Fibroblast of skin of left quadriceps (primary cell): Measurements from ENCODE around the gene SSH2.
"Not testable (repeated sequence)": the region's sequence is repeated elsewhere in the genome, so short reads cannot be mapped to it uniquely, and the experiment has no call there.

Experiments used
- DNase-seq, 2 experiments: peaks; one replicate each; pipeline ENCODE4 v3.0.0-alpha.2; 2013; ENCODE audit warnings: low read depth in 2 of 2

The SSH2 gene

DNA sequence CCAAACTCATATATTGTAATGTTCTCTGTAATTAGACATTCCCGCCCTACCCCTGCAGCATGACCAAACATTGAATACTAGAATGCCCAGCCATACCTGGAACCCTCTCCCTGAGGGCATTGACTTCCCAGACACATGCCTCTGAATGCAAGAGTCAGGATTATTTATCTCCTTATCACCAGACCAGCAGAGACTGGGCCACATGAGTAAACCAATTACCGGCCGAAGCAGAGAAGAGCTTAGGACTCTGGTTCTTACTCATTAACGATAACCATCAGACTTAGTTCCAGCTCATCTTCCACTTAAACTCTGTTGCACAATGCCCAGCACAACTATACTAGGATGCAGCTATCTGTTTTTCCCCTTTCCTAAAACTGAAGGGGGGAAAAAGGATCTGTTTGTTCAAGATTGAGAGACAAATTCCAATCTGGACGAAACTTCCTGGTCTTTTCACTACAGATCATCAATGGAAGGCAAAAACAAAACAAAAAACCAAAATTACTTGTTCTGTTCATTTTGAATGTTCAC, 219.1 kb downstream of the SSH2 start:
- DNase-seq: no peak

DNA sequence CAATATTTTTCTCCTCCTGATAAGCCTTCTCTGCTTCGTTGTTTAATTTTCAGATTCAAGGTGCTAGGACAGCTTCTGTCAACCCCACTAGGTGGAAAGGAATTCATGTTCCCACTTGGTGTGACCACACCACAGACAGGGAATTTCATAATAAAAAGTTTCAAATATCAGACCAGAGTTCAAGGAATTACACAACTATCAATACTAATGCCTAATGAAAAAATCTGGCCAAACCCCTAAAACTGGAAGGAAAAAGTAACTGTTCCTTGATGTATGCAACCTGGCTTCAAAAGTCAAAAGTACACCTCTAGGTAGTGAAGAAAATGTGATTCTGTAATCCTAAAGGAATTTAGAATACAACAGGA, 219.5 kb downstream of the SSH2 start:
- DNase-seq: no peak

DNA sequence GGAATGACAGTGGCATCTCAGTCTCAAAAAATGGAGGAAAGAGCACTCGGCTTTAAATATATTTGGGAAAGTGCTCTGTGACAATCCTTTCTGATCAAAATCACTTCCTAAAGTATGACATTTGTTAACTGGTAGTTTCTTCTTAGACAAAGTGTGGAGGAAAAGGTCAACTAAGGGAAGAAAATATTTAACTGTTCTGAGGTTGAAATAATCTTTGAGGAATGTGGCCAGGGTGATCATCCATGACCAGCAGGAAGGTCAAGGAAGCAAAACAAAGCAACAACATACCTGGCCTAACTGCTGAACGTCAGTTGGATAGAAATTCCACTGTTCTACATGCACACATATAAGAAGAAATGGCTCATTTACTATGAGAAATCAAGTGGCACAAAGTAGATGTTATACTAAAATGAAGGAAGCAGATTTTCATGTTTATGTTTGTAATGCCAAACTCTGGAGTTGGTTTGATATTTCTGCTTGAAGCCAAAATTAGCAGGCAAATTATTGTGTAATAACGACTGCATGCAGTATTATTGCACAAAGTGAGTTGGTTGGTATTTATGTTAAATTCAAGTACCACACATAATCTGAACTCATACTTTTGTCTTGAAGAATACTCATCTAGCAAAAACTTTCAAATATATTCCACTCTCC, 220.0 kb downstream of the SSH2 start:
- no peak for DNase-seq

DNA sequence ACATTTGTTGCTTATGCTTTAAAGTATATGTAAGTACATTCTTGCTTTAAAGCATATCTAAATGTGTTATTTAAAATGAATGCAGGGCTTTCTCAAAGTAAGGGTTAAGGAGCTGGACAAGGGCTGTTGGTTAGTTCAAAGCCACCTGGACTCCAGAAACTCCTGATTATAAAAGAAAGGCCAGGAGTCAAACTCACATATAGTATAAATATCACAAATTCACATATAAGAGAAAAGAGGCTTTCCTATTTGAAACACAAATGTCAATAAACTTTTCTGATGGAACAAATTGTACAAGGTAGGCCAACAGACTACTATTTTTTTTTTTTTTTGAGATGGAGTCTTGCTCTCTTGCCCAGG, 222.8 kb downstream of the SSH2 start:
- no peak for DNase-seq

DNA sequence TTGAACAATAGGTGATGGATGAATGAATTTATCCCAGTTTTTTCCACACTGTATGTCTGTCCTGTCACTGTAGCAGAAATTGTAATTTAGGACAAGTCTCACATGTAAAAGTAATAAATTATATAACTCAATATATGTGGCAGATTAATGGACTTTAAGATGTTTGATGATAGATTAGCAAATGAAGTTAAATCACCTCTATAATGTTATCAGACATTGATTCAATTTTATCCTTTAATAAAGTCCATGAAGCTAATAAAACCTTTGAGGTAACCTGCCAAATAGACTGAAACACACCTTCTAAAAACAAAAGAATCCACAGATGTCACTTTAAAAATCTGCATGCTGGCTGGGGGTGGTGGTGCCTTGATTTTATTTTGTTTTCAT, 224.0 kb downstream of the SSH2 start:
- DNase-seq: no peak

DNA sequence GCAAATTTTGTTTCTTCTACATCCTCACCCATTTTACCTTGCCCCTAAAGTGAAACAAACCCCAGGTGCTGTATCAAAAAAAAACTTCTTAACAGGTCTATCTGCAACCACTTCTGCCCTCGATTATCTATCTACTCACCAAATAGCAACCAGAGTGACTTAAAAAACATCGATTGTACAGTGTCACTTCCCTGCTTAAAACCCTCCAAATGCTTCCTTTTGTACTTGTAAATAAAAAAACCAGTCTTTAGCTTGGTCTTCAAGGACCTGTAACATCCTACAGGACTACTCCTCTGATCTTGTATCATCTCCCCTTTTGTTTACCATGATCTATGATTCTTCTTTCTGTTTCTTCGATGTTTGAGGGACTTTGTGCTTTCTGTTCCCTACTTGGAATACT, 224.6 kb downstream of the SSH2 start:
- DNase-seq: no peak

DNA sequence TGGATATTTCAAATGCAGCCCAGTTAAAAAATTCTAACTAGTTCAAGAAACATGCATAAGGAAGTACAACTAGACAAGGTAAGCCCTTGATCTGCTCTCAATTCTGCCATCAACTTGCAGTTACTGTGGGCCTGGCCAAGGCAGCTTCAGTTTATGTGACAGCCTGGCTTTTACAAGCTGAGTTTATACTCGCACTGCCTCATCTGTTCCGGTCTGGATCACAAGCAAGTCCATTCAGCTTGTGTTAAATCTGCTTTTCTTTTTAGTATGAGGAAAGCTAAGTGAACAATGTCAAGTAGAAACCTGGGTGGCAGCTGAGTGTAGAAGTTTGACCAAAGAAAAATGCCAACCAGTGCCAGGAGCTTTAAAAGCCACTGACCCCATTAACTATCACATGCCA, 230.7 kb downstream of the SSH2 start:
- DNase-seq: no peak

DNA sequence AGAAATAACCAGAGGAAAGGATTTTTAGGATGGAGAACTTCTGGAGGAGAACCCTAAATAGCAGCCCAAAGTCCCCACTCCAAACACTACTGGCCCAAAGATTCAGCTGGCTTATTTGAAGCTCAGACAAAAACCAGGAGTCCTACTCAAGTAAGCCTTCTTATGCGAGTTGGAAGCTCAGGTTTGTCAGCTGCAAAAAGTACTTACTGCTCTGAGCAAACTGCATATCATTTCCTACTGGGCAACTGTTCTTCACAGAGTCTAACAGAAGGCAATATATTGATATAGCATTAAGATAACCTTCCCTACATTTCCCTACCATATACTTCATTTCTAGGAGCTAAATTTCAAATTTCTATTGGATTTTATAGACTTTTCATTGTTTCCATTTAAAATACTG, 231.2 kb downstream of the SSH2 start:
- DNase-seq: no peak

DNA sequence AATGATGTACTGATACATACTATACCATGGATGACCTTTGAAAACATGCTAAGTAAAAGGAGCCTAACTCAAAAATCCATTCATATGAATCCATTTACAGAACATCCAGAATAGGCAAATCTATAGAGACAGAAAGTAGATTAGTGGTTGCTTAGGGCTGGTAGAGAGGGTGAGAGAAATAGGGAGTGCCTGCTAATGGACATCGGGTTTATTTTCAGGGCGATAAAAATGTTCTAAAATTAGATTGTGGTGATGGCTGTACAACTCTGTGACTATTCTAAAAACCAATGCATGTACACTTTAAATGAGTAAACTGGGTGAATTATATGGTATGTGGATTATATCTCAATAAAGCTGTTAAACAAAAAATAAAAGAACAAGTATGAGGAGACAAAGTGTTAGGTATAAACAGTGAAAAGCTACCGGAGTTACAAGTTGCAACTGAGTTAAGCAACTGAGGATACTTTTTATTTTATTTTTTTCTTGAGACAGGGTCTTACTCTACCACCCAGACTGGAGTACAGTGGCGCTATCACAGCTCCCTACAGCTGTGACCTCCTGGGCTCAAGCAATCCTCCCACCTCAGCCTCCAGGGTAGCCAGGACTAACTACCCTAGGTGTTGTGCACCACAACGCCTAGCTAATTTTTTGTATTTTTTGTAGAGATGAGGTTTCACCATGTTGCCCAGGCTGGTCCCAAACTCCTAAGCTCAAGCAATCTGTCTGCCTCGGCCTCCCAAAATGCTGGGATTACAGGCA, 231.8 kb downstream of the SSH2 start:
- DNase-seq: no peak

DNA sequence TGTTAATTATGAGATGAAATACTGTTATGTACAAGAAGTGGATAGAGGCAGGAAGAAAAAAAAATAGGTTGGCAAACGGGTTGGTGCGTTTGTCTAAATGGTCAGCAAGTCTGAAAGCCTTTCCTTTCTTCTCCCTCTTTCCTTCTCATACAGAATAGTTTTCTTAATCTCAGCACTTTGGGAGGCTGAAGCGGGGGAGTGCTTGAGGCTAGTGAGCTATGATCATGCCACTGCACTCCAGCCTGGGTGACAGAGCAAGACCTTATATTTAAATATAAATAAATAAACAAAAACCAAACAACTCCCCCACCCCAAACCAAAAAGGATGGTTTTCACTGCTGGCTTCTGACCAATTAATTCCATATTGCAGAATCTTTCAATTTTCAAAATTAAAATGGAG, 232.7 kb downstream of the SSH2 start:
- no peak for DNase-seq

DNA sequence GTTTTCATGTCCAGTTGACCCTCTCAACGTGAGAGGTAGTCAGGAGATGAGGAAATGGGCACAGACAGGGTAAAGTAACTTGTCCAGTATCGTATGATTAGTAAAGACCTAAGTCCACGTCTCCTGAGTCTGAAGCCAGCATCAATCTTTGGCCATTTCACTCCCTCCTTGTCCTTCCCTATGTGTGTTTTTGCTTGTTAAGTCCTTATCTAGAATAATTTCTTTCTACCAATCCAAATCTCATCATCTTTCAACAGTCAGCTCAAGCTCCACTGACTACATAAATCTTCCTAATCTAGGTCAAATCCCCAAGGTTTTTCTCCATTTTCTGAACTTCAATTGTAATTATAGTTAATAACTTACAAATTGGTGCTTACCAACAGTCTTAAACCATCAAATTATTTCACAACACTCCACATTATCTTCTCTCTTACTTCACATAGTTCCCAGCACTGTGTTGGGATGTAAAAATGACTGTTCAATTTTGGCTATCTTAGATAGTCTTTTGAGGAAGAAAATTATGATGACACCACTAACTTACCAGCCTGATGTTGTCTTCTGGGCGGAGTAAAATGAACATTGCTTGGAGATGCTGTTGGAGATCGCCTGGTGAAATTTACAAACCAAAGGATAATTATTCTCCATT, 235.0 kb downstream of the SSH2 start:
- no peak for DNase-seq

DNA sequence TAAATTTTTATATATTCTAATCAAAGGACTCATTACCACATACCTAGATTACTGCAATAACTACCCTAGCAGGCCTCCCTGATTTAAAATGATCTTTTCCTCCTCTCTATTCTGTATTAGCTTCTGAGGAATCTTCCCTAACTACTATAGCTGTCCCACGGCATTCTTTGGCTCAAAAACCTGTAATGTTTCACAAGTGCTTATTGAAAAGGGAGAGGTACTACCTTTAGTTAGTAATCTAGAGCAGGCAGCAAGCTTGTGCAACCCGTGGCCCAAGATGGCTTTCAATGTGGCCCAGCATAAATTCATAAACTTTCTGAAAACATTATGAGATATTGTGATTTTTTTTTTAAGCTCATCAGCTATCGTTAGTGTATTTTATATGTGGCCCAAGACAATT, 236.3 kb downstream of the SSH2 start:
- DNase-seq: no peak

DNA sequence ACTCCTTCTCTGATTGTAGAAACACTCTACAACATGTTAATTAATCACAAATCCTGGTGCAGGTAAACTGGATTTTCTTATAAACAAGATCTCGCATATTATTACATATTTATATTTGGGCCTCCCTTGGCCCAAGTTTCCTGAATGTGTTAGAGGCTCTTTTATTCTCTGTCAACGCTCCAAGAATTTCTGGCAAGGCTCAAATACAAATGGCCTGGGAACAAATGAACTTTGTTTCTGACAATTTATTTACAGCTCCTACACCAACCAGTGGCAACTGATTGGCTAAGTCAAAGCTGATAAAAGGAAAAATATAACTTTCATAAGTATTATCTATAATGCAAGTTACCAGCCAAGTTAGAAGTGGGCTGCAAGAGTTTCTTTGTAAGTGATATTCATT, 242.4 kb downstream of the SSH2 start:
- DNase-seq: no peak

DNA sequence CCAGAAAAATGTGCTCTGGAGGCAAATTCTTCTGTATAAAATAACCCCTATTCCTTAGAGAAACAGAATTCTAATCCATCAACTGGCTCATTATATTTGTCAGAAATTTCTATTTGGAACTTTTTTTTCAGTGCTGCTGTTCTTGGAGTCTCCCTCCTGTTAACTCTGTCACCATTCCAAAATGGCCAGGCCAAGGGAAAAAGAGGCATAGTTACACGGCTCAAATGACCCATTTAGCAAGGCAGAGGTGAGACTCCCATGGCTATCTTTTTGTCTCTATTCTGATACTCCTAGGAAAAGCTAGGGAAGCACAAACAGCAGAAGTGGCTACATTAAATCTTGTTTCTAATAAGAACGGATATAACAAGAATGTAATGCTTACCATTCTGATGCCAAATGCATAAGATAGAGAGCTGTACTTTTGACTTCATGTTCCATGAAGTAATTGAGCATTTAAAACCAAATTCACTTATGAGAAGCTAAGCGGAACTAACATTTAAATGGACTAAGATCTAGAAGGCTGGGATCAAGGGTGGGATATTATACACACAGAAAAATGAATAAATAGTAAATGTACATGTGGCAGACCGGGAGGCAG, 242.9 kb downstream of the SSH2 start:
- no peak for DNase-seq

DNA sequence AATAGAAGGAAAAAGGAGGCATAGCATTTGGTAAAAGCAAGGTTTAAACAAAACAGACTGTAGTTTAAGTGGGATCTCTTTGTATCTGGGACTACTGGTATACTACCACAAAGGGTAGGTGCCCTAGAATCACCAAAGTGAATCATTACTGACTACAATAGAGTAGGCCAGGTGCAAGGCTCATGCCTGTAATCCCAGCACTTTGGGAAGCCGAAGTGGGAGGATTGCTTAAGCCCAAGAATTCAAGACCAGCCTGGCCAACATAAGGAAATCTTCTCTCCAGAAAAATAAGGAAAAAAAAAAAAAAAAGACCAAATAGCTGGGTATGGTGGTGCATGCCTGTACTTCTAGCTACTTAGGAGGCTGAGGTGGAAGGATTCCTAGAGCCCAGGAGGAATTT, 246.5 kb downstream of the SSH2 start:
- DNase-seq: no peak

DNA sequence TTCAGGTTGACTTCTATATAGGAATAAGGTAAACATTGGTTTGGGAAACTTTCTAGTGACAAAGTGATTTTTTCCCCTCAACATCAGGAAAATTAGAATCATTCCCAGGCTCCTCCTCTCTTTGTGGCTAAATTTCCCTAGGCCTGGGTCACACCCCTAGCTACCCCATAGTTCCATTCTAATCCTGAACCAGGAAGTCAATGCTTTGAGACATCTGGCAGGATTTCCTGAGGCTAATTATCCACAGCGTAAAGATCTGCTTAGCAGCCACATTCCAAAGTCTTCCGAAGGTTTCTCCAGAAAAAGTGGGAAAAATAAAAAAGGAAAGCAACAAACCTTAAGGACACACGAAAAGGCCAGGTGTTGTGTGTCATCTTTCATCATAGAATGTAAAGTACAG, 247.0 kb downstream of the SSH2 start:
- peak; percentile 20 to 27 for DNase-seq

DNA sequence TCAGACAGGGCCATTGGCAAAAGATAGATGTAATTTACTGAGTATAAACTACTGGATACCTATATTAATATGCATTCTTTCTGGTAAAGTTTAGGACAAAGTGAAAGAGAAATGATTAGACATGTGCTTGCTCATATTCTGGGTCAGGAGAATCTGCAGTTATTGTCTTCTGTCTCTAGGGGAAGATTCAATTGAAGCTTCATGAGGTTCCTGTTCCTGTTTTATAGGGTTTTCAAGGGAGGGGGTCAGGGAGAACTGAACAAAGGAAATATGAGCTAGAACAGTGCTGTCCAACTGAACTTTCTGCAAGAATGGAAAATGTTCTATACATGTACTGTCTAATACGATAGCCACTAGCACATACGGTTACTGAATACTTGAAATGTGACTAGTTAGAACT, 248.0 kb downstream of the SSH2 start:
- DNase-seq: no peak

DNA sequence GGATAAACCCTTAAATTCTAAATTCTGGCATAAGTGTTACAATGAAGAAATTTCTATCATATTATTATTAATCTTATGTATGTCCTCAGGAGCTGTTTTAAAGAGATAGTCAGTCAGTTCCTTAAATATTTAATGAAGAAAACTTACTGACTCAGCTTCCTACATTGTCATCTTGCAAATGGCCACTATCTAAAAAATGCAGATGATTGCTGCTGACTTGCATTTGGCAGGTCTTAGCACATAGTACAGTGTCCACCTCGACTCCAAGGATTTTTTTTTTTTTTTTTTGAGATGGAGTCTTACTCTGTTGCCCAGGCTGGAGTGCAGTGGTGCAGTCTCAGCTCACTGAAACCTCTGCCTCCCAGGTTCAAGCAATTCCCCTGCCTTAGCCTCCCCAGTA, 252.2 kb downstream of the SSH2 start:
- no peak for DNase-seq

DNA sequence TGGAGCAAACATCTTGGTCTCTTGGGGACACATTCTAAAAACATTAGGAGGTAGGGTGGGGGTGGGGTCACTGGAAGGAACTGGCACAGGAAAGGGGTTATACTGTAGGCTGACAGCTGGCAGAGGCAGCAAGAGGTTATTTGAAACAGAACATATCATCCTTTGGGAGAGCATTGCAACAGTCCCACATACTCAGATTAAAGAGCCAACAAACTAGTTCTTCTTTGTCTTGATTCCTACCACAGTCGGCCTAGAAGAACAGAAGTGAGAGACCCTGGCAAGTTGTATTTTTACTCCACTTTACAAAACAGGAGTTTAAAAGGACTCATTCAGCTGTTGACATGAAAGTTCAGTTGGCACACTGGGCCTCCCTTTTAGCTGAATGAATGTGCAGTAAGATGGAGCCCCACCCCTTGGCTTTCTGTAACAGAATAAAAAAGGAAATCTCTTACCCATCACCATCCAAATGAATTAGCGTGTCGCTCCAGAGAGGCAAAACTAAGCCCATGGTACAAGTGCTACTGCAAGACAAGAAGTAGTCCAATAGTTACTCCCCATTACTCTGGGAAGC, 252.7 kb downstream of the SSH2 start:
- DNase-seq: no peak

DNA sequence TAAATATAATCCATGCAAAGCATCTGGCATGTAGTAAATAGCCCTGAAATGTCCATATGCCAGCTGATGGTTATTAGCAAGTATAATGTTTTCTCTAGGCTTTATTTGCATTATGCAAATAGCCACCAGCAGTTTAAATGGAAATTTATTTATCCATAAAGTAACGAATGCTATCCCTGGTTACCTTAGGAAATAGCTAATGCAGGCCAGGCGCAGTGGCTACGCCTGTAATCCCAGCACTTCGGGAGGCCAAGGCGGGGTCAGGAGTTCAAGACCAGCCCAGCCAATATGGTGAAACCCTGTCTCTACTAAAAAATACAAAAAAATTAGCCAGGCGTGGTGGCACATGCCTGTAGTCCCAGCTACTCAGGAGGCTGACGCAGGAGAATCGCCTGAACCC, 254.1 kb downstream of the SSH2 start:
- DNase-seq: not testable (repeated sequence)

DNA sequence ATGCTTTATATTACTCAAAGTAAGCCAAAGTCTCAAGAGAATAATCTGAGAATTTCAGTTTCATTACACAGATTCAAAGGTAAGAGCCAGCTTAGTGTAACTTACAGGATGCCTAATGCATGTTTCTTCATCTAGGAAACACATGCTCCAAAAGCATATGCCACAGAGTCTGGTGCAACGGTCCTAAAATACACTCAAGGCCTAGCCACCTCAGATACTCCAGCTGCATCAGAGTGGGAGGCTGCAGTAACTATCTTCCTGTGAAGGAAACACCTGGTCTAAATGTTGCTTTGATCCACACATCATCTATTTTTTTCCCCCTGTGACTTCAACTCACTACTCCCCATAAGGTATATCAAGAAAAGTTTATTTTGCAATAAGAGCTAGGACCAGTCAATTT, 255.7 kb downstream of the SSH2 start:
- DNase-seq: no peak

DNA sequence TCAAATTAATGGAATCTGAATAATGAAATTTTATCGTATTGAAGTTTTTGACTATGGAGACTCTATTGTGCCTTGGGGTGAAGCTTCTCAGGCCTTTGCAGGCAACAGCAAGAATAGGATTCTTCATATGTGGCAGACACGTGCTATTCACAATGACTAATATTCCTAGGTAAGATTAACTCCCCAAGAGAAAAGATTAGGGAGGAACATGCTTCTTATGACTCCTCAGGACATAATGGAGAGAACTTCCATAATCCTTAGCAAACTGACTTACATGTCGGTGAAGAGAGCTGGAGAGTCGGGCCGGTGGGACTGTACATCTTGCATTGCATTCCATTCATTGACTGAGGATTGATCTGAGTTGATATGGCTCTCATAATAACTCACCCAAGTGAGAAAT, 258.4 kb downstream of the SSH2 start:
- DNase-seq: no peak
